Measurements from ENCODE around the gene DPP4. TPM values are rescaled to one million over a fixed set of nuclear protein-coding genes. Genes with fewer than 3 reads are reported as not detected.
"Not testable (repeated sequence)": the region's sequence is repeated elsewhere in the genome, so short reads cannot be mapped to it uniquely, and the experiment has no call there.

Gene DPP4
- total RNA-seq, 1 experiment from 2014 or later = 17.5 TPM

GRCh38 chr2:162058973-162059668 lies 14.9 kb downstream of the DPP4 start:
- DNase-seq (ENCODE audit: low read depth) = peak; percentile 66

- DNase-seq (ENCODE audit: low read depth) = no peak
These were observed 16.6 kb downstream of the DPP4 start for GRCh38 chr2:162057426-162057825.

GRCh38 chr2:162056796-162057399 lies 17.1 kb downstream of the DPP4 start:
- no peak for DNase-seq (ENCODE audit: low read depth)

GRCh38 chr2:162053808-162054155 lies 20.2 kb downstream of the DPP4 start:
- no peak for DNase-seq (ENCODE audit: low read depth)

GRCh38 chr2:162053066-162053807 lies 20.8 kb downstream of the DPP4 start:
- DNase-seq (ENCODE audit: low read depth) = no peak

GRCh38 chr2:162050513-162050961 lies 23.5 kb downstream of the DPP4 start:
- DNase-seq (ENCODE audit: low read depth) = no peak

GRCh38 chr2:162049089-162049488 lies 24.9 kb downstream of the DPP4 start:
- not testable (repeated sequence) for DNase-seq (ENCODE audit: low read depth)

GRCh38 chr2:162044586-162044985 lies 29.4 kb downstream of the DPP4 start:
- DNase-seq (ENCODE audit: low read depth) = peak; percentile 69

GRCh38 chr2:162043132-162043531 lies 30.9 kb downstream of the DPP4 start:
- DNase-seq (ENCODE audit: low read depth) = no peak

- no peak for DNase-seq (ENCODE audit: low read depth)
These were observed 32.5 kb downstream of the DPP4 start for GRCh38 chr2:162041485-162041884.

- DNase-seq (ENCODE audit: low read depth) = no peak
These were observed 35.3 kb downstream of the DPP4 start for GRCh38 chr2:162038725-162039124.

- no peak for DNase-seq (ENCODE audit: low read depth)
These were observed 36.1 kb downstream of the DPP4 start for GRCh38 chr2:162037886-162038285.

- DNase-seq (ENCODE audit: low read depth) = no peak
These were observed 36.8 kb downstream of the DPP4 start for GRCh38 chr2:162037028-162037795.

GRCh38 chr2:162035981-162036380 lies 38.0 kb downstream of the DPP4 start:
- no peak for DNase-seq (ENCODE audit: low read depth)

GRCh38 chr2:162030363-162031190 lies 43.4 kb downstream of the DPP4 start:
- DNase-seq (ENCODE audit: low read depth) = no peak

- peak; percentile 88 for DNase-seq (ENCODE audit: low read depth)
These were observed 44.6 kb downstream of the DPP4 start for GRCh38 chr2:162029287-162029901.

GRCh38 chr2:162028511-162028910 lies 45.5 kb downstream of the DPP4 start:
- DNase-seq (ENCODE audit: low read depth) = no peak

- DNase-seq (ENCODE audit: low read depth) = peak; percentile 72
These were observed 48.7 kb downstream of the DPP4 start for GRCh38 chr2:162025121-162025911.

GRCh38 chr2:162022290-162022945 lies 51.6 kb downstream of the DPP4 start:
- DNase-seq (ENCODE audit: low read depth) = peak; percentile 60

Measured in M059J (cell line).